ENCODE measurements around the gene KANSL1L. TPM values are rescaled to one million over a fixed set of nuclear protein-coding genes. Genes with fewer than 3 reads are reported as not detected.
"Not testable (repeated sequence)": the region's sequence is repeated elsewhere in the genome, so short reads cannot be mapped to it uniquely, and the experiment has no call there.

Gene KANSL1L, protein sequence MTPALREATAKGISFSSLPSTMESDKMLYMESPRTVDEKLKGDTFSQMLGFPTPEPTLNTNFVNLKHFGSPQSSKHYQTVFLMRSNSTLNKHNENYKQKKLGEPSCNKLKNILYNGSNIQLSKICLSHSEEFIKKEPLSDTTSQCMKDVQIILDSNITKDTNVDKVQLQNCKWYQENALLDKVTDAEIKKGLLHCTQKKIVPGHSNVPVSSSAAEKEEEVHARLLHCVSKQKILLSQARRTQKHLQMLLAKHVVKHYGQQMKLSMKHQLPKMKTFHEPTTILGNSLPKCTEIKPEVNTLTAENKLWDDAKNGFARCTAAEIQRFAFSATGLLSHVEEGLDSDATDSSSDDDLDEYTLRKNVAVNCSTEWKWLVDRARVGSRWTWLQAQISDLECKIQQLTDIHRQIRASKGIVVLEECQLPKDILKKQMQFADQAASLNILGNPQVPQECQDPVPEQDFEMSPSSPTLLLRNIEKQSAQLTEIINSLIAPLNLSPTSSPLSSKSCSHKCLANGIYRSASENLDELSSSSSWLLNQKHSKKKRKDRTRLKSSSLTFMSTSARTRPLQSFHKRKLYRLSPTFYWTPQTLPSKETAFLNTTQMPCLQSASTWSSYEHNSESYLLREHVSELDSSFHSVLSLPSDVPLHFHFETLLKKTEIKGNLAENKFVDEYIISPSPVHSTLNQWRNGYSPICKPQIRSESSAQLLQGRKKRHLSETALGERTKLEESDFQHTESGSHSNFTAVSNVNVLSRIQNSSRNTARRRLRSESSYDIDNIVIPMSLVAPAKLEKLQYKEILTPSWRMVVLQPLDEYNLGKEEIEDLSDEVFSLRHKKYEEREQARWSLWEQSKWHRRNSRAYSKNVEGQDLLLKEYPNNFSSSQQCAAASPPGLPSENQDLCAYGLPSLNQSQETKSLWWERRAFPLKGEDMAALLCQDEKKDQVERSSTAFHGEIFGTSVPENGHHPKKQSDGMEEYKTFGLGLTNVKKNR
- 4.3 TPM for polyA plus RNA-seq (2012; ENCODE audit: insufficient read depth, insufficient read length)

DNA sequence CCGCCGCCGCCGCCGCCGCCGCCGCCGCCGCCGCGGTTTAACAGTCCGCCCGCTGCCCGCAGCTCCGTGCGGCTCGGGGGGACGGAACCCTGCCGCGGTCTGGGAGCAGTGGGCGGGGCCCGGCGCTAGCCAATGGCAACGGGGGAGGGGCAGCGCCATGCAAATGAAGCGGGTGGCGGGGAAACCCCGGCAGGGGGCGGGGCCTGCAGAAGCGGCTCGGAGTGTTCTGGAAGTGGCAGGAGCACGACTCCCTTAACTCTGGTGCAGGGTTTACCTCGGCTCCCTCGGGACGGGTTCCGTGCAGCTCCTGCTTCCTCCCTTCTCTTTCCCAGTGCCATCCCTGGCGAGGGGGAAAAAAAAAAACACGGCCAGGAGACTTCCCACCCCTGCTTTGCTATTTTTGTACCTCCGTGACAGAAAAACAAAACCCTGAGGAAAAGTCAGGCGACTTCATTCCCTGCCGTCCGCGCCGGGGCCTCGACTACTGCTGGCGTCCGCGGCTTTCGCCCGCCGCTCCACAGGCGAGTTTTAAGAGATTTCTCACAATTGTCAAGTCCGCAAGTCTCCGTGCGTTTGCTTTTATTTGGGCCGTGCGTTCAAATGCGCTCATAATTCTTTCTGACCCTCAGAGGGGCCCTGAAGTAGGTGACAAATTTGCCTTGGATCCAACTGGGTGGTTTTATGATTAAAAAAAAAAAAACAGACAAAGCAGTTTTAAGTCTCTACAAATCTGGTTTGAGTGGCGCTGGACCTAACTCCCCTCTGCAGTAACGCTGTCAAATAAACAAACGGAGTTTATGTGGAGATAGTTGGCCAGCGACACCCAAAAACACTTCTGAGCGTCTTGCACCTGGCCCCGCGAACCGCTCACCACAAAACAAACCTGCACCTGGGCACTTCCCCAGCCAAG lies at the start of gene KANSL1L:
KANSL1L (minus strand) TSS at position 101 of the 910 bp plus-strand sequence. CDS start 16,827 bp downstream, outside the sequence.
- DNase-seq (ENCODE audit: low read depth, low spot score): peak; percentile 93
- peak within 1 kb of the TSS; percentile 93 for H3K4me3 ChIP-seq (ENCODE audit: low read length)

DNA sequence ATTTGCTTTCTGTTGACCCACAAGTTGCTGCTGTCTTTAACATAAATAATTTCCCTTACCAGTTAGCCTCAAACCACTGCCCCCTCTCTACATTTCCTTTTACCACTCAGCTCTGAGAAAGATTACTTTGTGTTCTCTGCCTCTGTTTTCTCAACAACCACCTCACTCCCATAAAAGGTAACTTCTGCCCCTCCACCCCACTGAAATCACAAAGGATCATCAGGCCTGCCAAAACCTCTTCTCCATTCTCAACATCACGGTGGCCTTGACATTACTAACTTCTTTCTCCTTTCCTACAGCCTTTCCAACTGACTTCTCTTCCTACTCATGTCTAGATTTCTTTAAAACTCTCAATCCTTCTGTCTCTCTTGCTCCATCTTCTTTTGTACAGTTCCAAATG lies 43.9 kb upstream of the KANSL1L start:
- H3K4me3 ChIP-seq (ENCODE audit: low read length): no peak overlapping the region
- DNase-seq (ENCODE audit: low read depth, low spot score): no peak

DNA sequence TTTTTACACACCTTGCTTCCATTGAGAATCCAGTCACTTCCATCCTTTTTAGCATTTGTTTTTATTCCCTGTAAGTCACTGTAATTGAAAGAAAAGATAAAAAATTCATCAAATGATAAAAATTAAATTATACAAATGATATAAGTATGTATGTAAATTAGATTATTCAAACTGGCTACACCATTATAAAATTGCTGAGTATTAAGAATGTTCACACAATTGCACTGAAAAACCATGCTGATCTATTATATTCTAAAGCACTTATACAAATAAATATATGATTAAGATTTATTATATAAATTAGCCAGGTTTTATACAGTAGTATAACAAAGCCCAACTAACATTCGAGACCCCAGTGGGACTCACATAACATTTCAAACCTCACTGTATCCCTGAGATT lies 39.0 kb upstream of the KANSL1L start:
- no peak for DNase-seq (ENCODE audit: low read depth, low spot score)
- no peak overlapping the region for H3K4me3 ChIP-seq (ENCODE audit: low read length)

DNA sequence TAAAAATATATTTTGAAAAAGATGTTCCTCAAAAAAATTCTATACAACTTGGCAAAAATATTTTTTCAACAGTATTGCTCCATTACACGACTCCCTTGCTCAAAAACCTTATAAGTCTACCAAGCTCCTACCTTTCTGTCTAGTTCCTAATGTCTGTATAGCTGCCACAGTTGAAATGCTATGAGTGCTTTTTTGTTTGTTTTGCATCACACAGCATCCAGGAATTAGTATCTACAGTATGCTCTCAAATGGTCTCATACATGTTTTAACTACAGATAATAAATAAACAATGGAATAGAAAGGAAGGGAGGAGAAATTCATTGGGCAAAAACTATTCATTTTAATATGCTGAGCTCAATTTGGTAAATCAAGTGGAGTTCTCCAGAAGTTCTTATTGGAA lies 36.7 kb upstream of the KANSL1L start:
- DNase-seq (ENCODE audit: low read depth, low spot score): no peak
- no peak overlapping the region for H3K4me3 ChIP-seq (ENCODE audit: low read length)

DNA sequence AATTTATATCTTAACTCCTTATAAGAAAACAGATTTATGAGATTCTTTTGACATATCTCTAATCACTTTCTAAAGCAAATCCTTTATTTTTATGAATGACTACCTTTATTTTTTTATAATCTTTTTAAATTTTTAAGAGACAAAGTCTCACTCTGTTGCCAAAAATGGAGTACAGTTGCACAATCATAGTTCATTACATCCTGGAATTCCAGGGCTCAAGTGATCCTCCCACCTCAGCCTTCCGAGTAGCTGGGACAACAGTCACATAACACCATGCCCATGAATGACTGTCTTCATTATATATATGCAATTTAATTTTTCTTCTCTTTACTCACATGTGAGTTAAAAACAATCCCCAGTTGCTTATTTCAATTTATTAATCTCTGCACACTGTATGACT lies 32.3 kb upstream of the KANSL1L start:
- H3K4me3 ChIP-seq (ENCODE audit: low read length): no peak overlapping the region
- DNase-seq (ENCODE audit: low read depth, low spot score): no peak

DNA sequence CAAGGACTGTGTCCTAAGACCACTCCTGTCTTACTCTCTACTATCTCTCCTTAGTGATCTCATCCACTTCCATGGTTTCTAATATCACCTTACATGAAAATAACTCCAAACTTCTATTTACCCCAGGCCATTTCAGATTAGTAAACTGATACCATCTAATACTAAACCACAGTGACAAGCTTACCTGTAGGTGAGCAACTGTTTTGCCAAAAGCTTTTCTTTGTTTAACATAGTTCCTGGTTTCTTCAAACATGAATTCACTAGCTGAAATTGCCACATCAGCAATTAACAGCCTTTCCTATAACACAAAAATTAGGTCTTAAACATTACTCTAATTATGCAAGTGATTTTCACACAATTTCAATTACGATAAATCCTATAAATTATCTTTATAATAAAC lies 31.9 kb upstream of the KANSL1L start:
- no peak overlapping the region for H3K4me3 ChIP-seq (ENCODE audit: low read length)
- DNase-seq (ENCODE audit: low read depth, low spot score): no peak

DNA sequence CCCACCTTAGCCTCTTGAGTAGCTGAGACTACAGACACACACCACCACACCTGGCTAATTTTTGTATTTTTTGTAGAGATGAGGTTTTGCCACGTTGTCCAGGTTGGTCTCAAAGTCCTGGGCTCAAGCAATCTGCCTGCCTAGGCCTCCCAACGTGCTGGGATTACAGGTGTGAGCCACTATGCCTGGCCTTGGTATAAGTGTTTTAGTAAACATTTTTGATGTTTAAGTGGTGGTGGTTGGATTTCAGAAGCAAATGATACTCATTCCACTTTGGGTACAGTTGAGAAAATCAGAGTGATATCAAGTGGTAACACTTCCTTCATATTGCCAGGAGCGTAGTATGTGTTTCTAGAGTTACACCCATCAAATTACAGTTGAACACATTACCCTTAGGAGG lies 28.6 kb upstream of the KANSL1L start:
- no peak overlapping the region for H3K4me3 ChIP-seq (ENCODE audit: low read length)
- DNase-seq (ENCODE audit: low read depth, low spot score): no peak

DNA sequence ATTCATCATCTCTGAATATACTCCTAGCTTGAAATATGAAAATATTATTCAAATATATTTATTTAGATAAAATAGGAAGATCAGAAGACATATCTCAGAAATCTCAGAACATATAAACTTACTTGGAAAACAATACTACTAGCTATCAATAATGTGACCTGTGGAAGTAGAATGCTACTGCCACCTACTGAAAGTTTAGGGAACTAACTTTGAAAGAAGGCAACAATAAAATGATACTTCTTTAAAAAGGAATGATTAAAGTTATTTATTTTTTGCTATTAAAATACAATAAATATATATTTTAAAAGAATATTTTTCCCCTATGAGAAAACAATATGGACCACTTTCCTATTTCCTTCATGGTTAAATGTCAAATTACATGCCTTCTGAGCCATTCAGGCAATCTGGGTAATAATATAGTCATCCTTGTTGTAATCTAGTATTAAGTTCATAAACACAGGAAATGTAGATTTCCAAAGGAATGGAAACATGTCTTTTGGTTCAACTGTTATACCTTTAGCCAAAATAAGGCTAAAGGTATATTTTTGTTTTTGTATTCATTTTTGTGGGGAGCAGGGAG lies 28.1 kb upstream of the KANSL1L start:
- no peak for DNase-seq (ENCODE audit: low read depth, low spot score)
- no peak overlapping the region for H3K4me3 ChIP-seq (ENCODE audit: low read length)

DNA sequence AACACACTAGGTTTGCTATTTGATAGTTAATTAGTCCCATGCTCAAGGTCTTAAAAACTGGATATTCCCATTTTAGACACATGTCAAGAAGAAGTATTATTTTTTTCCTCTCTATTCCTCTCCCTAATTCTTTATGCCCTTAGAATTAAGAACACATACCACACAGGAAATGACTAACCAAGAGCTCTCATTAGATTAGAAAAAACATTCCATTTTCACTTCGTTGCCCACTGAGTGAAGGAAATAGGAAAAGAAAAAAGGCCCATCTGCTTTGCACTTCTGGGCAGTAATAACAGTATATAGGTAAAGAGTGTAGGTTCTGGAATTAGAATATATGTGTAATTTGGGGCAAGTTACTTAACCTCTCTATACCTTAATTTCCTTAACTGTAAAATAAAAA lies 27.1 kb upstream of the KANSL1L start:
- DNase-seq (ENCODE audit: low read depth, low spot score): no peak
- H3K4me3 ChIP-seq (ENCODE audit: low read length): no peak overlapping the region

DNA sequence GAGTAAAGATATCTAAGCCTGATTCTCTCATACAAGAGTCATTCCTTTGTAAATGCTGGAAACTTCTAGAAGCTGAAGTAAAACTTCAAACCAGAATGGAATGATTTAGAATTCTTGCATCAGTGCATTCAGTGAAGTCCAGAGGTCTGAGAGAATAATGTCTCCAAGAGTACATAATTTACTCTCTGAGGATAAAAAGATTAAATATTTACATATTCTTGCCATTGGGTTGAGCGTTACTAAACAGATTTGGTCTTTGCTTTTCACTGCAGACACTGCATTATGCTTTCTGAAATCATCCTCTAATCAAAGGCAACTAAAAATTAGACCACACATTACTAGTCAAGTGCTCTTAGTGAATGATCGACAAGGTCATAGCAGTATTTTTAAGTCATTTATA lies 26.5 kb upstream of the KANSL1L start:
- no peak overlapping the region for H3K4me3 ChIP-seq (ENCODE audit: low read length)
- DNase-seq (ENCODE audit: low read depth, low spot score): no peak

DNA sequence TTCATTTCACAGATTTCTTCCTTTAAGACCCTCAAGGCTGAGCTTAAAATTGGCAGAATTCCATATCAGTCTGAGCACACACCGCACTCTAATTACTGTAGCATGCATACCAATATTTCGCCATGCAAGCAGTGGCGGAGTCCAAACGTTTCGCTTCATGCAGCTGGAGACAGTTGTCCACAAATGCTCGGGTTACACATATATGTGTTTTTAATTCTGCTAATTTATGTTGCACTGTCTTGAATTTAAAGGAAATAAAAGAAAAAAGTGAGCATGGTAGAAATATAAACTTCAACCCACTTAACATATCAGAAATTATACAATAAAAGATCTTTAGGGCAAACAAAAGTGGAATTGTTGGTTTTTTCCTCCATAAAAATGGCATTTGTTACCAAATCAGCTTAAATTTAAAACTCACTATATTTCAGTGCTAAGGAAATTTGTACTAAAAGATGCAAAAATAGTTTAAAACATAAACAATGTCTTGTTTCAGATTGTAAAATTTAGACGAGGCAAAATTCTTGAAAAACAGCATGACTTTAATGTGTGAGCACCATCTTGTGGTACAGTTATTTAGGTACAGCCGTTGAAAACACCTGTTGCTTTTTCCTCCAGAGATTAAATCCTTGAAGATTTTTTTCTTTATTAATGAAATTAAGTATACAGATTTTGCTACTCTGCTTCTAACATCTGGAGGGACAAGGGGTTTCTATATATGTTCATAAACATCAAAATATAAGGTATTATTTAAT lies 24.1 kb upstream of the KANSL1L start:
- H3K4me3 ChIP-seq (ENCODE audit: low read length): no peak overlapping the region
- peak; percentile 64 for DNase-seq (ENCODE audit: low read depth, low spot score)

DNA sequence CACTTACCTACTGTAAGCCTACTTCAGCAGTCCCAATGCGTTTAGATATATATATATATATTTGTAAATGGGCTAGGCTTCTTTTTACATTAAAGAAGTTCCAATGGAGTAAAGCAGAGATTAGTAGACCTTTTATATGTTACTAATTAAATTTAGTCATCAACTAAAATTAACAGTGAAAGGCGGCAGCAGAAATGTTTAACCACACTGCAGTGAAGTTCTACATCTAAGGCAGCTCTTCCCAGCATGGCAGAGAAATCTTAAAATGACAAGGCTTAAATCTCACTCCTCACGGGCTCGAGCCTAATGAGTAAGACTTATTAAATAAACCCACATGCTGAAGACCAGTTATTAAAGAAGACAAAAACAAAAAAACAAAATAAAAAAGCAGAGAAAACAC lies 19.1 kb upstream of the KANSL1L start:
- H3K4me3 ChIP-seq (ENCODE audit: low read length): no peak overlapping the region
- DNase-seq (ENCODE audit: low read depth, low spot score): no peak

DNA sequence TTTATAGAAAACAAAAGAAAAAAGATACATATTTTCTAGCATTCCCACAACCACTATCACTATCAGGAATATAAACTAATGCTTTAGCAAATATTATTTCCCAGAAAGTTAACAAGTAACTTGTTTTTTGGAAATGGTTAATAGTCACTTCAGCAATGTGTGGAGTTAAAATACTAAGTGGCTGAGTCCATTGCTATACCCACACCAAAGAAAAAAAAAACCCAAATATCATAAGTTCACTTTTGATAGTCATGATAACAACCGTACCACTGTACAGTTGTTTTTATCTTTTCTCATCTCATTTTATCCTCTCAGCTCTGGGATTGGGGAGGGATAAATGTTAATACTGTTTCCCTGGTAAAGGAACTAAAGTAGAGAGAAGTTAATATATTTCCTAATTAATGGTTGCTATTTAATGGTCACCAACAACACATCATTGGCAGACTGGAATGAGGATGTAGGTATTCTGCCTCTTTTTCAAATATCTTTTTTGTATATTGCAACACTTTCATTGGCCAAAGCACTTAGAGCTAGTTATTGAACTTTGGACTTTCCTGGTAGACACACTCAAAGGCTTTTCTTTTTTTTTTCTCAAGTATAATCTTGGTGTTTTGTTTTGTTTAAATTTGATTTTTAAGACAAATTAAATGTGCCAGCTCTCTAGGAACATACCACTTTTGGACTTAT lies 18.4 kb upstream of the KANSL1L start:
- no peak for DNase-seq (ENCODE audit: low read depth, low spot score)
- no peak overlapping the region for H3K4me3 ChIP-seq (ENCODE audit: low read length)

DNA sequence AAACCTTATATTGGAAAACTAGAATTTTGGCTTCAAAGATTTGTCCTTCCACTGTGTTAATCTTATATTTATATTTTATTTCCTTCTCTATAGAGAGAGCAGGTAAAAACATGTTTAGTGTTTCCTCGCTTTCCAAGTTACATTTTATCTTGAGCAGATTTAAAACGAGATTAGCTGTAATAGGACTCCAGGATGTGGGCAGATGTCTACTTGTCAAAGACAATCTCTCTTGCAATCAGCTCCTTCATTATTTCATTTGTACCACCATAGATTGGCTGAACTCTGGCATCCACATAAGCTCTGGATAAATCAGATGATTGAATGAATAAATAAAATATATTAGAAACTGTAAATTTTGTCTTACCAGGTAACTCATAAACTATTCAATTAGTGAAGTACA lies 17.5 kb upstream of the KANSL1L start:
- no peak overlapping the region for H3K4me3 ChIP-seq (ENCODE audit: low read length)
- DNase-seq (ENCODE audit: low read depth, low spot score): peak; percentile 70

DNA sequence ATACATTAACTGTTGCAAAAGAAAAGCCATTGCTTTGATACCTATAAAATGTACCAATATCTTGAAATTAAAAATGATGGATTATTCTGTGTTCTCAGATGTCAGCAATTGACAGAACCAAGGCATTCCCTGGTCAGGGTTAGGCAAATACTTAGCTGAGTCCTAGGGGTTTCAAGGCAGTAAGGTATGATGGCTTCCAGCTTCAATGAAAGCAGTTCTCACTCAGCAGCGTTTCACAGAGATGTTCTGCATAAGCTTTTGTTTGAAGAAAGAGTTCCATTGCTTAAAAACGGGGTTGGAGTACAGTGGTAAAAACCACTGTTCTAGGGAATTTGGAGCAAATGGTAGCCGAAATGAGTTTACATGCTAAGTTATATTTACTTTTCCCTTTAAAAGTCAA lies 17.0 kb upstream of the KANSL1L start:
- H3K4me3 ChIP-seq (ENCODE audit: low read length): no peak overlapping the region
- no peak for DNase-seq (ENCODE audit: low read depth, low spot score)

DNA sequence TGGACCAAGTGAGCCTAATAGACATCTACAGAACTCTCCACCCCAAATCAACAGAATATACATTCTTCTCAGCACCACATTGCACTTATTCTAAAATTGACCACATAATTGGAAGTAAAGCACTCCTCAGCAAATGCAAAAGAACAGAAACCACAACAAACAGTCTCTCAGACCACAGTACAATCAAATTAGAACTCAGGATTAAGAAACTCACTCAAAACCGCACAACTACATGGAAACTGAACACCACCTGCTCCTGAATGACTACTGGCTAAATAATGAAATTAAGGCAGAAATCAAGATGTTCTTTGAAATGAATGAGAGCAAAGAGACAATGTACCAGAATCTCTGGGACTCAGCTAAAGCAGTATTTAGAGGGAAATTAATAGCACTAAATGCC lies 12.7 kb upstream of the KANSL1L start:
- not testable (repeated sequence) for H3K4me3 ChIP-seq (ENCODE audit: low read length)
- DNase-seq (ENCODE audit: low read depth, low spot score): peak; percentile 66

DNA sequence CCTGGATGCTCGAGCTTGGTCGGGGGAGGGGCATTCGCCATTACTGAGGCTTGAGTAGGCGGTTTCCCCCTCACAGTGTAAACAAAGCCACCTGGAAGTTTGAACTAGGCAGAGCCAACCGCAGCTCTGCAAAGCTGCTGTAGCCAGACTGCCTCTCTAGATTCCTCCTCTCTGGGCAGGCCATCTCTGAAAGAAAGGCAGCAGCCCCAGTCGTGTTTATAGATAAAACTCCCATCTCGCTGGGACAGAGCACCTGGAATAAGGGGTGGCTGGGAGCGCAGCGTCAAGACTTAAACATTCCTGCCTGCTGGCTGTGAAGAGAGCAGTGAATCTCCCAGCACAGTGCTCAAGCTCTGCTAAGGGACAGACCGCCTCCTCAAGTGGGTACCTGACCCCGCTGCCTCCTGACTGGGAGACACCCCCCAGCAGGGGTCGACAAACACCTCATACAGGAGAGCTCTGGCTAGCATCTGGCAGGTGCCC lies 10.4 kb upstream of the KANSL1L start:
- DNase-seq (ENCODE audit: low read depth, low spot score): peak; percentile 88
- H3K4me3 ChIP-seq (ENCODE audit: low read length): peak overlapping the region; percentile 18
